ENCODE results near the gene SCN7A.
"Not testable (repeated sequence)": the region's sequence is repeated elsewhere in the genome, so short reads cannot be mapped to it uniquely, and the experiment has no call there.

The SCN7A gene

GRCh38 chr2:166485558-166486178 is 8.4 kb downstream of the SCN7A start:
- H3K36me3 ChIP-seq (replicated peaks), result no peaks in the 10 kb centered on the region
- no peaks in the 10 kb centered on the region for H3K9me3 ChIP-seq
- peaks cover 19% of the 10 kb centered on the region; the same call in 1 of the 2 replicates for H3K4me1 ChIP-seq
- H3K27me3 ChIP-seq (ENCODE audit: low read depth), result no peaks in the 10 kb centered on the region
- DNase-seq (ENCODE audit: low spot score in 2 of 2), result peak; percentile 6 to 9
- in situ Hi-C loops (cut with MboI; ENCODE audit: low sequenced_read_pairs), result no loop called here
- H3K4me3 ChIP-seq, result no peak overlapping the region

- Histone ChIP-seq H3K4me3 (no peak overlapping the region), H3K36me3 (replicated peaks) (no peaks in the 10 kb centered on the region), H3K27me3 (ENCODE audit: low read depth) (no peaks in the 10 kb centered on the region), H3K9me3 (no peaks in the 10 kb centered on the region), H3K4me1 (no peaks in the 10 kb centered on the region)
- DNase-seq (ENCODE audit: low spot score in 2 of 2), result no peak
- in situ Hi-C loops (cut with MboI; ENCODE audit: low sequenced_read_pairs), result no loop called here
Observed at GRCh38 chr2:166472332-166472731, 21.7 kb downstream of the SCN7A start.

DNA sequence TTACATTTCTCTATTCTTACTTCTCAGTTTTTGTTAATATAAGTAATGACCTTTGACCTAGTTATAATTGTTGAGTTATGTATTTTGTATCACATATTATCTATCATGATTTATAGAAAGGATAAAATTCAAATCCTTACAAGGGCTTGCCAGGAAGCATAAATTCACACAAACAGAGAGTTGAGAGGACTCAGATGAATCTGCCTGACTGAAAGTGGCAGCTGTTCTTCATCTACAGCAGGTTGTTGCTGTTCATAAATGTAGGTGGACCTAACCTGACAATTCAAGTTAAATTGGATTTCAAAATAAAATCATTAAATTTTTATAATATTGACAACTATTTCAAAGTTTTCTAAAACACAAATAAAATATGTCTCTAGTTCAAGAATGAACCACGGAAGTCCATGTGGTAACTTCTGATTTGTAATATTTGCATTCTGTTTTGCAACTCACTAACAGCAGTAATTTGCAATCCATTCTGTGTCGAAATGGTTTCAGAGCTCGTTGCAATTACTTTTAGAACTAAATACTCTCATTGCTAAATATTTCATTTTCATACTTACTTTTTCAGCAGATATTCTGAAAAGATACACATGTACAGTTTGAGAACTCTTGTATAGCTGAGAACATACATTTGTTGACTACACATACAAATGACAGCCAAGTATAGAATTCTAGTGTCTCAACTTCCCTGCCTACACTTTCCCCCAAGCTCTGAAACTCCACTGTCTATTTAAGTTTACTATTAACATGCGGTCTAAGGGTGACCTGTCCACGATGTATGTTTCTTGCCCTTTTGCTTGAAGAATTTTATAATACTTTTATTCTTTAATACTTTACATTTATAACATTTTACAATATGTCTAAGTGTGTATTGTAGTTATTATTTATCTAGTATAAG is 25.7 kb downstream of the SCN7A start:
- Histone ChIP-seq H3K9me3 (no peaks in the 10 kb centered on the region), H3K4me1 (no peaks in the 10 kb centered on the region), H3K27me3 (ENCODE audit: low read depth) (no peaks in the 10 kb centered on the region), H3K36me3 (replicated peaks) (no peaks in the 10 kb centered on the region), H3K4me3 (no peak overlapping the region)
- DNase-seq (ENCODE audit: low spot score in 2 of 2), result no peak
- in situ Hi-C loops (cut with MboI; ENCODE audit: low sequenced_read_pairs), result no loop called here

GRCh38 chr2:166464187-166464586 is 29.9 kb downstream of the SCN7A start:
- H3K9me3 ChIP-seq, result no peaks in the 10 kb centered on the region
- no peak for DNase-seq (ENCODE audit: low spot score in 2 of 2)
- in situ Hi-C loops (cut with MboI; ENCODE audit: low sequenced_read_pairs), result no loop called here
- no peaks in the 10 kb centered on the region for H3K27me3 ChIP-seq (ENCODE audit: low read depth)
- H3K4me1 ChIP-seq, result no peaks in the 10 kb centered on the region
- no peak overlapping the region for H3K4me3 ChIP-seq
- H3K36me3 ChIP-seq (replicated peaks), result no peaks in the 10 kb centered on the region

- no peaks in the 10 kb centered on the region for H3K36me3 ChIP-seq (replicated peaks)
- H3K4me1 ChIP-seq, result no peaks in the 10 kb centered on the region
- H3K9me3 ChIP-seq, result no peaks in the 10 kb centered on the region
- no peak for DNase-seq (ENCODE audit: low spot score in 2 of 2)
- H3K27me3 ChIP-seq (ENCODE audit: low read depth), result no peaks in the 10 kb centered on the region
- no peak overlapping the region for H3K4me3 ChIP-seq
- in situ Hi-C loops (cut with MboI; ENCODE audit: low sequenced_read_pairs), result no loop called here
Observed at GRCh38 chr2:166463640-166464039, 30.4 kb downstream of the SCN7A start.

DNA sequence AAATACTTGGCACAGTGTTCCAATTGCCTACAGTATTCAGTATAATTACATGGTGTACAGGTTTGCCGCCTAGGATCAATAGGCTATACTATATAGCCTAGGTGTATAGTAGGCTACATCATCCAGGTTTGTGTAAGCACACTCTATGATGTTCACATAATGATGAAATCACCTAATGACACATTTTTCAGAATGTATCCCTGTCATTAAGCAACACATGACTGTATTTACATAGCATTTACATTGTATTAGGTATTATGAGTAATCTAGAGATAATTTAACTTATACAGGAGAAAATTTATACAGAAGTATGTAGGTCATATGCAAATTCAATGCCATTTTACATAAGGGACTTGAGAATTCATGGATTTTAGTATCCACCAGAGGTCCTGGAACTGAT is 35.4 kb downstream of the SCN7A start:
- in situ Hi-C loops (cut with MboI; ENCODE audit: low sequenced_read_pairs), result no loop called here

DNA sequence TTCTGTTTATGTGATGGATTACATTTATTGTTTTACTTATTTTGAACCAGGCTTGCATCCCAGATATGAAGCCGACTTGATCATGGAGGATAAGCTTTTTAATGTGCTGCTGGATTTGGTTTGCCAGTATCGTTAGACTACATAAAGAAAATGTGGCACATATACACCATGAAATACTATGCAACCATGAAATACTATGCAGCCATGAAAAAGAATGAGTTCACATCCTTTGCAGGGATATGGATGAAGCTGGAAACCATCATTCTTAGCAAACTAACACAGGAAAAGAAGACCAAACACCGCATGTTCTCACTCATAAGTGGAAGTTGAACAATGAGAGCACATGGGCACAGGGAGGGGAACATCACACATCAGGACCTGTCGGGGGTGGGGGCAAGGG is 38.2 kb downstream of the SCN7A start:
- H3K27me3 ChIP-seq (ENCODE audit: low read depth); in situ Hi-C loops (cut with MboI; ENCODE audit: low sequenced_read_pairs); H3K36me3 ChIP-seq (replicated peaks); DNase-seq (ENCODE audit: low spot score in 2 of 2); H3K4me3 ChIP-seq; H3K9me3 ChIP-seq; H3K4me1 ChIP-seq: not testable (repeated sequence)

More for the DNA sequence above, 35.4 kb downstream of the SCN7A start:
- no peak for DNase-seq (ENCODE audit: low spot score in 2 of 2)
- H3K36me3 ChIP-seq (replicated peaks), result no peaks in the 10 kb centered on the region
- H3K4me3 ChIP-seq, result no peak overlapping the region
- no peaks in the 10 kb centered on the region; the same call in 1 of the 2 replicates for H3K9me3 ChIP-seq
- H3K27me3 ChIP-seq (ENCODE audit: low read depth), result no peaks in the 10 kb centered on the region
- no peaks in the 10 kb centered on the region for H3K4me1 ChIP-seq

GRCh38 chr2:166454006-166454595 is 39.9 kb downstream of the SCN7A start:
- in situ Hi-C loops (cut with MboI; ENCODE audit: low sequenced_read_pairs), result no loop called here
- peak in 1 of 2 experiments; percentile 19 for DNase-seq (ENCODE audit: low spot score in 2 of 2)
- Histone ChIP-seq H3K4me3 (no peak overlapping the region), H3K27me3 (ENCODE audit: low read depth) (no peaks in the 10 kb centered on the region), H3K36me3 (replicated peaks) (no peaks in the 10 kb centered on the region), H3K9me3 (no peaks in the 10 kb centered on the region; the same call in 1 of the 2 replicates), H3K4me1 (no peaks in the 10 kb centered on the region)

GRCh38 chr2:166451468-166451867 is 42.6 kb downstream of the SCN7A start:
- no peaks in the 10 kb centered on the region for H3K27me3 ChIP-seq (ENCODE audit: low read depth)
- in situ Hi-C loops (cut with MboI; ENCODE audit: low sequenced_read_pairs), result no loop called here
- no peak overlapping the region for H3K4me3 ChIP-seq
- no peaks in the 10 kb centered on the region; the same call in 1 of the 2 replicates for H3K9me3 ChIP-seq
- no peaks in the 10 kb centered on the region for H3K36me3 ChIP-seq (replicated peaks)
- no peak for DNase-seq (ENCODE audit: low spot score in 2 of 2)
- no peaks in the 10 kb centered on the region for H3K4me1 ChIP-seq

DNA sequence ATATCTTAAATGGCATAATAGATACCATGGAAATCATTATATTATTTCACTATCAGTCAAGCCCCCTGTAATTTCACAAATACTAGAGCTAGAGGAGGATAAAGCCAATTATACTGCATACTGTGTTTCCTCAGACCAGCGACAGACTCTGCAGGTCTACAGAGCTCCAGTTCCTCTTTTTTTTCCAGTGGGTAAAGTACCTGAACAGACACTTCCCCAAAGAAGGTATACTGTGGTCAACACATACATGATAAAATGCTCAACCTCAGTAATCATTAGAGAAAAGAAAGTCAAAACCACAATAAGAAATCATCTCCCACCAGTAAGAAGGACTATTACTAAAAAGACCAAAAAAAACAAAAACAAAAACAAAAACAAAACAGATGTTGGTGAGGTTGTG is 44.6 kb downstream of the SCN7A start:
- H3K36me3 ChIP-seq (replicated peaks), result no peaks in the 10 kb centered on the region
- H3K27me3 ChIP-seq (ENCODE audit: low read depth), result no peaks in the 10 kb centered on the region
- in situ Hi-C loops (cut with MboI; ENCODE audit: low sequenced_read_pairs), result no loop called here
- no peaks in the 10 kb centered on the region for H3K9me3 ChIP-seq
- H3K4me1 ChIP-seq, result no peaks in the 10 kb centered on the region
- no peak overlapping the region for H3K4me3 ChIP-seq
- no peak for DNase-seq (ENCODE audit: low spot score in 2 of 2)

GRCh38 chr2:166448106-166448505 is 45.9 kb downstream of the SCN7A start:
- no peaks in the 10 kb centered on the region for H3K27me3 ChIP-seq (ENCODE audit: low read depth)
- H3K36me3 ChIP-seq (replicated peaks), result no peaks in the 10 kb centered on the region
- no peaks in the 10 kb centered on the region for H3K9me3 ChIP-seq
- in situ Hi-C loops (cut with MboI; ENCODE audit: low sequenced_read_pairs), result no loop called here
- no peak for DNase-seq (ENCODE audit: low spot score in 2 of 2)
- H3K4me3 ChIP-seq, result no peak overlapping the region
- H3K4me1 ChIP-seq, result no peaks in the 10 kb centered on the region

- Histone ChIP-seq H3K4me3 (no peak overlapping the region), H3K36me3 (replicated peaks) (no peaks in the 10 kb centered on the region), H3K4me1 (no peaks in the 10 kb centered on the region), H3K27me3 (ENCODE audit: low read depth) (no peaks in the 10 kb centered on the region), H3K9me3 (no peaks in the 10 kb centered on the region)
- DNase-seq (ENCODE audit: low spot score in 2 of 2), result no peak
- in situ Hi-C loops (cut with MboI; ENCODE audit: low sequenced_read_pairs), result no loop called here
Observed at GRCh38 chr2:166444306-166444705, 49.7 kb downstream of the SCN7A start.

DNA sequence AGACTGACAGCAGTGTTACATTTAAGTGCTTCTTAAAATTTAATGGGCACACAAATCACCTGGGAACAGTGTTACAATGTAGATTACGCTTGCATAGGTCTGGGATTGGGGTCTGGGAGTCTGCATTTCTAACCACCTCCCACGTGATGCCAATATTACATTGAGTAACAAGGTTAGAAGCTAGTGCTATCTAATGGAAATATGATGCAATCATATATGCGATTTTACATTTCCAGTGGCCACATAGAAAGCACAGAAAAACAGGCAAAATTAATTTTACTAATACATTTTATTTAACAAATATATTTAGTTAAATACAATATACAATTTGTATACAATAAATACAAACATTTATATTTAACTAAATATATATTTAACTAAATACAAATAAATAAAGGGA is 53.7 kb downstream of the SCN7A start:
- Histone ChIP-seq H3K9me3 (no peaks in the 10 kb centered on the region), H3K4me1 (no peaks in the 10 kb centered on the region), H3K27me3 (ENCODE audit: low read depth) (no peaks in the 10 kb centered on the region), H3K36me3 (replicated peaks) (no peaks in the 10 kb centered on the region), H3K4me3 (no peak overlapping the region)
- no peak for DNase-seq (ENCODE audit: low spot score in 2 of 2)
- in situ Hi-C loops (cut with MboI; ENCODE audit: low sequenced_read_pairs), result no loop called here

DNA sequence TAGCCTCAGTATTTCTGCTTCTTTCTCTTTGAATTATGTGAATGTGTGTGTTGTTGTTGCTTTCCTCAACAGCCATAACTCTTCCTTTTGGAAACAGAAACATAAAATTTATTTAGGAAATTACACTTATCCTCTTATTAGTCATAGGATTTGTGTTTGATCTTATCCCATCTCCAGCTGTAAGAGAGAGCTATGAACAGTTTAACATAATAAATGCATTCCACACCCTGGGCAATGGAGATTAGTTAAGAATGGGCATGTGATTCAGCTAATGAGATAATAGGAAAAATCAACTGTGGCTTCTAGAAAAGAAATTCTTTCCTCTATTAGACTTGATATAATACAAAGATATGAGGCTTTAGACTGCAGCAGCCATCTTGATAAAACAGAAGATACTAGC is 55.0 kb downstream of the SCN7A start:
- Histone ChIP-seq H3K4me3 (no peak overlapping the region), H3K4me1 (no peaks in the 10 kb centered on the region)
- in situ Hi-C loops (cut with MboI; ENCODE audit: low sequenced_read_pairs), result no loop called here

More for the DNA sequence above, 55.0 kb downstream of the SCN7A start:
- Histone ChIP-seq H3K36me3 (replicated peaks) (no peaks in the 10 kb centered on the region), H3K9me3 (no peaks in the 10 kb centered on the region), H3K27me3 (ENCODE audit: low read depth) (no peaks in the 10 kb centered on the region)
- peak in 1 of 2 experiments; percentile 18 for DNase-seq (ENCODE audit: low spot score in 2 of 2)

Measured in HAP-1 (cell line).